HCT116 (cell line): ENCODE data around the gene ABHD2. TPM values are rescaled to one million over a fixed set of nuclear protein-coding genes. Genes with fewer than 3 reads are reported as not detected.

ENCODE experiments used
- ATAC-seq: fragments of 200-7000 bp; cut with Tn5 transposase; 2 replicates; pipeline ENCODE4 v1.9.1; 2020; ENCODE audit warnings: mild to moderate bottlenecking, moderate library complexity
- BruUV-seq: library from RNA; stranded (reverse); fragments of 400-500 nt; replicated peaks from 2 replicates; lab custom pipeline; 2021; lab: Mats Ljungman, UMichigan
- CTCF ChIA-PET: fragments of 300-600 bp; sonication (Branson Sonifier 250); formaldehyde crosslinking; loops from one replicate; lab custom pipeline; 2021; ENCODE audit warnings: antibody characterized with exemption; lab: Charles Lee
- POLR2A ChIA-PET: fragments of 300-600, 350-600 bp; sonication (Branson Sonifier 250); formaldehyde crosslinking; loops from one replicate; lab custom pipeline; 2021; ENCODE audit warnings: antibody characterized with exemption; lab: Charles Lee
- RAD21 ChIA-PET, 2 experiments: fragments of 300-600 bp; sonication (Branson Sonifier 250); formaldehyde crosslinking; loops; one replicate each; lab custom pipeline; 2023; ENCODE audit warnings: low total read pairs in 2 of 2; ENCODE audit not compliant: uncharacterized antibody in 2 of 2, unreplicated experiment in 2 of 2, low non-redundant PET in 1 of 2; lab: Charles Lee
- DNase-seq: peaks from one replicate; pipeline ENCODE4 v3.0.0-alpha.2; 2010; ENCODE audit warnings: low read depth, low spot score
- H2AFZ ChIP-seq: fragments of 200-600 bp; shearing (Covaris generic), sonication (generic); 2 replicates; pipeline ENCODE4 v1.6.1; 2017; ENCODE audit warnings: low read depth, mixed run types, mixed read lengths, antibody characterized with exemption, low read length; ENCODE audit not compliant: poor library complexity, severe bottlenecking
- H3K27ac ChIP-seq: 2 replicates; pipeline ENCODE4 v1.5.1; 2012; ENCODE audit warnings: low read depth, low read length
- H3K27me3 ChIP-seq: fragments of 200-600 bp; sonication (generic); 2 replicates; pipeline ENCODE4 v1.6.1; 2016; ENCODE audit warnings: mixed run types, low read length, mixed read lengths; ENCODE audit not compliant: insufficient read depth
- H3K36me3 ChIP-seq, 2 experiments: fragments of 200-500 bp in 1 of 2; fragments of 200-600 bp in 1 of 2; sonication (Bioruptor generic) in 1 of 2; sonication (generic) in 1 of 2; 2 replicates each; pipeline versions ENCODE4 v1.5.1 to v1.6.1; 2014 to 2016; ENCODE audit warnings: low read length in 2 of 2, inconsistent platforms in 1 of 2, mixed read lengths in 1 of 2, mixed run types in 1 of 2; ENCODE audit not compliant: insufficient read depth in 2 of 2, control insufficient read depth in 1 of 2
- H3K4me1 ChIP-seq, 2 experiments: fragments of 200-600 bp in 1 of 2; sonication (generic) in 1 of 2; 2 replicates each; pipeline versions ENCODE4 v1.5.1 to v1.6.1; 2012 to 2017; ENCODE audit warnings: low read length in 2 of 2, inconsistent platforms in 1 of 2, mild to moderate bottlenecking in 1 of 2, mixed read lengths in 1 of 2, mixed run types in 1 of 2, moderate library complexity in 1 of 2; ENCODE audit not compliant: insufficient read depth in 2 of 2, control insufficient read depth in 1 of 2
- H3K4me2 ChIP-seq: fragments of 200-600 bp; sonication (generic); 2 replicates; pipeline ENCODE4 v1.6.1; 2017; ENCODE audit warnings: mixed run types, low read length, mixed read lengths
- H3K4me3 ChIP-seq, 2 experiments: fragments of 200-600 bp in 1 of 2; sonication (generic) in 1 of 2; replicated peaks in 1 of 2; 2 replicates each; pipeline ENCODE4 v1.5.1; 2011 to 2016; ENCODE audit warnings: low read length in 2 of 2, control low read depth in 1 of 2, low read depth in 1 of 2, mild to moderate bottlenecking in 1 of 2, mixed read lengths in 1 of 2, mixed run types in 1 of 2
- H3K79me2 ChIP-seq: fragments of 200-600 bp; sonication (generic); 2 replicates; pipeline ENCODE4 v1.6.1; 2017; ENCODE audit warnings: mild to moderate bottlenecking, mixed run types, low read length, moderate library complexity, mixed read lengths; ENCODE audit not compliant: insufficient read depth
- H3K9ac ChIP-seq: fragments of 200-600 bp; sonication (generic); 2 replicates; pipeline ENCODE4 v1.6.1; 2016; ENCODE audit warnings: low read length, mixed read lengths
- H3K9me2 ChIP-seq: fragments of 200-600 bp; sonication (generic), shearing (Covaris generic); 2 replicates; pipeline ENCODE4 v1.6.1; 2017; ENCODE audit warnings: mixed run types, mild to moderate bottlenecking, moderate library complexity; ENCODE audit not compliant: insufficient read depth
- H3K9me3 ChIP-seq, 2 experiments: fragments of 200-500 bp in 1 of 2; fragments of 200-600 bp in 1 of 2; sonication (Bioruptor generic) in 1 of 2; sonication (generic) in 1 of 2; 2 replicates each; pipeline ENCODE4 v1.6.1; 2014 to 2017; ENCODE audit warnings: low read length in 2 of 2, mixed read lengths in 2 of 2, inconsistent platforms in 1 of 2, low read depth in 1 of 2, mild to moderate bottlenecking in 1 of 2, mixed run types in 1 of 2, moderate library complexity in 1 of 2; ENCODE audit not compliant: control insufficient read depth in 1 of 2, insufficient read depth in 1 of 2
- H4K20me1 ChIP-seq: fragments of 200-600 bp; sonication (generic), shearing (Covaris generic); 2 replicates; pipeline ENCODE4 v1.6.1; 2017; ENCODE audit warnings: mixed run types, mild to moderate bottlenecking, moderate library complexity; ENCODE audit not compliant: insufficient read depth
- ATF3 ChIP-seq: IDR thresholded peaks from 2 replicates; pipeline ENCODE4 v1.6.1; 2012
- CEBPB ChIP-seq: IDR thresholded peaks from 2 replicates; pipeline ENCODE4 v1.6.1; 2012; ENCODE audit warnings: low read depth
- EGR1 ChIP-seq: IDR thresholded peaks from 2 replicates; pipeline ENCODE4 v1.6.1; 2012; ENCODE audit warnings: low read depth
- EZH2phosphoT487 ChIP-seq: fragments of 200-600 bp; IDR thresholded peaks from 2 replicates; pipeline ENCODE4 v1.6.1; 2018; ENCODE audit warnings: antibody characterized with exemption, borderline replicate concordance
- FOSL1 ChIP-seq: IDR thresholded peaks from 2 replicates; pipeline ENCODE4 v1.6.1; 2012; ENCODE audit warnings: low read depth
- JUND ChIP-seq: IDR thresholded peaks from 2 replicates; pipeline ENCODE4 v1.6.1; 2012
- POLR2A ChIP-seq: IDR thresholded peaks from 2 replicates; pipeline ENCODE4 v1.7.0; 2011; ENCODE audit warnings: borderline replicate concordance; ENCODE audit not compliant: insufficient read depth, insufficient read length; ENCODE audit errors: extremely low read depth
- RAD21 ChIP-seq: IDR thresholded peaks from 2 replicates; pipeline ENCODE4 v1.6.1; 2012; ENCODE audit warnings: low read depth, mild to moderate bottlenecking
- SIN3A ChIP-seq: IDR thresholded peaks from 2 replicates; pipeline ENCODE4 v1.6.1; 2012; ENCODE audit warnings: low read depth
- SP1 ChIP-seq: IDR thresholded peaks from 2 replicates; pipeline ENCODE4 v1.6.1; 2012; ENCODE audit warnings: low read depth
- YY1 ChIP-seq: IDR thresholded peaks from 2 replicates; pipeline ENCODE4 v1.6.1; 2011; ENCODE audit warnings: low read length, low read depth, moderate library complexity, mild to moderate bottlenecking; ENCODE audit not compliant: insufficient replicate concordance; ENCODE audit errors: extremely low read depth
- intact Hi-C: fragments of 100-400 bp; cut with micrococcal nuclease; formaldehyde crosslinking; loops from 2 replicates; pipeline ENCODE4 v1.10.0; 2022
- total RNA-seq: library from RNA; stranded (reverse); gene quantifications from one replicate; pipeline ENCODE4 v1.2.1, GENCODE V29; 2021; ENCODE audit not compliant: unreplicated experiment
- TF ChIP-seq, protein P1 (sequence below), 3 experiments: fragments of 200-600 bp in 1 of 3; sonication (generic) in 1 of 3; IDR thresholded peaks in 2 of 3; conservative IDR thresholded peaks in 1 of 3; 2 replicates each; pipeline ENCODE4 v1.5.1; 2012 to 2017; ENCODE audit warnings: low read depth in 2 of 3, low read length in 2 of 3, antibody characterized with exemption in 1 of 3, borderline replicate concordance in 1 of 3, control low read depth in 1 of 3, mild to moderate bottlenecking in 1 of 3, mixed read lengths in 1 of 3, mixed run types in 1 of 3, moderate library complexity in 1 of 3; ENCODE audit not compliant: insufficient read depth in 1 of 3

Gene ABHD2
- total RNA-seq, 1 experiment from 2014 or later, result 40.8 TPM

GRCh38 chr15:89155122-89155521 lies 66.9 kb downstream of the ABHD2 start:
- ChIA-PET RAD21 (no interaction called here), POLR2A (no interaction called here), CTCF (no interaction called here)
- BruUV-seq, result no TSS peak
- ATAC-seq (no peak), DNase-seq (no peak)
- intact Hi-C loops, result no loop called here
- Histone ChIP-seq H3K9ac (no peak overlapping the region), H3K79me2 (no peaks in the 10 kb centered on the region), H3K9me2 (no peaks in the 10 kb centered on the region), H3K27ac (no peak overlapping the region), H3K36me3 (0 out of 4 replicates have a peak, but pooled peaks cover 0 to 4% of the 10 kb centered on the region in 2 experiments), H3K4me3 (no peak overlapping the region), H3K4me1 (no peaks in the 10 kb centered on the region), H3K4me2 (no peak overlapping the region), H3K27me3 (no peaks in the 10 kb centered on the region), H2AFZ (no peak overlapping the region), H3K9me3 (no peaks in the 10 kb centered on the region), H4K20me1 (no peaks in the 10 kb centered on the region)
- TF ChIP-seq EZH2phosphoT487 (no peak), YY1 (no peak), SIN3A (no peak), CEBPB (no peak), EGR1 (no peak), JUND (no peak), RAD21 (no peak), SP1 (no peak), FOSL1 (no peak), POLR2A (no peak), ATF3 (no peak)
- TF ChIP-seq, protein P1, sequence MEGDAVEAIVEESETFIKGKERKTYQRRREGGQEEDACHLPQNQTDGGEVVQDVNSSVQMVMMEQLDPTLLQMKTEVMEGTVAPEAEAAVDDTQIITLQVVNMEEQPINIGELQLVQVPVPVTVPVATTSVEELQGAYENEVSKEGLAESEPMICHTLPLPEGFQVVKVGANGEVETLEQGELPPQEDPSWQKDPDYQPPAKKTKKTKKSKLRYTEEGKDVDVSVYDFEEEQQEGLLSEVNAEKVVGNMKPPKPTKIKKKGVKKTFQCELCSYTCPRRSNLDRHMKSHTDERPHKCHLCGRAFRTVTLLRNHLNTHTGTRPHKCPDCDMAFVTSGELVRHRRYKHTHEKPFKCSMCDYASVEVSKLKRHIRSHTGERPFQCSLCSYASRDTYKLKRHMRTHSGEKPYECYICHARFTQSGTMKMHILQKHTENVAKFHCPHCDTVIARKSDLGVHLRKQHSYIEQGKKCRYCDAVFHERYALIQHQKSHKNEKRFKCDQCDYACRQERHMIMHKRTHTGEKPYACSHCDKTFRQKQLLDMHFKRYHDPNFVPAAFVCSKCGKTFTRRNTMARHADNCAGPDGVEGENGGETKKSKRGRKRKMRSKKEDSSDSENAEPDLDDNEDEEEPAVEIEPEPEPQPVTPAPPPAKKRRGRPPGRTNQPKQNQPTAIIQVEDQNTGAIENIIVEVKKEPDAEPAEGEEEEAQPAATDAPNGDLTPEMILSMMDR (IDR thresholded peaks at IDR 0.05 in 2 of 3, conservative IDR thresholded peaks at IDR 0.05 in 1 of 3; ENCODE audit: borderline replicate concordance in 1 of 3, insufficient read depth in 1 of 3, low read depth in 2 of 3, low read length in 2 of 3), result no peak
